HCT116 (cell line): ENCODE results near the gene KLF11. TPM values are rescaled to one million over a fixed set of nuclear protein-coding genes. Genes with fewer than 3 reads are reported as not detected.

Experiments
- ATAC-seq: fragments of 200-7000 bp; cut with Tn5 transposase; 2 replicates; pipeline ENCODE4 v1.9.1; 2020; ENCODE audit warnings: mild to moderate bottlenecking, moderate library complexity
- BruUV-seq: library from RNA; stranded (reverse); fragments of 400-500 nt; replicated peaks from 2 replicates; lab custom pipeline; 2021; lab: Mats Ljungman, UMichigan
- CTCF ChIA-PET: fragments of 300-600 bp; sonication (Branson Sonifier 250); formaldehyde crosslinking; loops from one replicate; lab custom pipeline; 2021; ENCODE audit warnings: antibody characterized with exemption; lab: Charles Lee
- POLR2A ChIA-PET: fragments of 300-600, 350-600 bp; sonication (Branson Sonifier 250); formaldehyde crosslinking; loops from one replicate; lab custom pipeline; 2021; ENCODE audit warnings: antibody characterized with exemption; lab: Charles Lee
- RAD21 ChIA-PET, 2 experiments: fragments of 300-600 bp; sonication (Branson Sonifier 250); formaldehyde crosslinking; loops; one replicate each; lab custom pipeline; 2023; ENCODE audit warnings: low total read pairs in 2 of 2; ENCODE audit not compliant: uncharacterized antibody in 2 of 2, unreplicated experiment in 2 of 2, low non-redundant PET in 1 of 2; lab: Charles Lee
- DNase-seq: peaks from one replicate; pipeline ENCODE4 v3.0.0-alpha.2; 2010; ENCODE audit warnings: low read depth, low spot score
- H2AFZ ChIP-seq: fragments of 200-600 bp; shearing (Covaris generic), sonication (generic); 2 replicates; pipeline ENCODE4 v1.6.1; 2017; ENCODE audit warnings: low read depth, mixed run types, mixed read lengths, antibody characterized with exemption, low read length; ENCODE audit not compliant: poor library complexity, severe bottlenecking
- H3K27ac ChIP-seq: 2 replicates; pipeline ENCODE4 v1.5.1; 2012; ENCODE audit warnings: low read depth, low read length
- H3K27me3 ChIP-seq: fragments of 200-600 bp; sonication (generic); 2 replicates; pipeline ENCODE4 v1.6.1; 2016; ENCODE audit warnings: mixed run types, low read length, mixed read lengths; ENCODE audit not compliant: insufficient read depth
- H3K36me3 ChIP-seq, 2 experiments: fragments of 200-500 bp in 1 of 2; fragments of 200-600 bp in 1 of 2; sonication (Bioruptor generic) in 1 of 2; sonication (generic) in 1 of 2; 2 replicates each; pipeline versions ENCODE4 v1.5.1 to v1.6.1; 2014 to 2016; ENCODE audit warnings: low read length in 2 of 2, inconsistent platforms in 1 of 2, mixed read lengths in 1 of 2, mixed run types in 1 of 2; ENCODE audit not compliant: insufficient read depth in 2 of 2, control insufficient read depth in 1 of 2
- H3K4me1 ChIP-seq, 2 experiments: fragments of 200-600 bp in 1 of 2; sonication (generic) in 1 of 2; 2 replicates each; pipeline versions ENCODE4 v1.5.1 to v1.6.1; 2012 to 2017; ENCODE audit warnings: low read length in 2 of 2, inconsistent platforms in 1 of 2, mild to moderate bottlenecking in 1 of 2, mixed read lengths in 1 of 2, mixed run types in 1 of 2, moderate library complexity in 1 of 2; ENCODE audit not compliant: insufficient read depth in 2 of 2, control insufficient read depth in 1 of 2
- H3K4me2 ChIP-seq: fragments of 200-600 bp; sonication (generic); 2 replicates; pipeline ENCODE4 v1.6.1; 2017; ENCODE audit warnings: mixed run types, low read length, mixed read lengths
- H3K4me3 ChIP-seq, 2 experiments: fragments of 200-600 bp in 1 of 2; sonication (generic) in 1 of 2; replicated peaks in 1 of 2; 2 replicates each; pipeline ENCODE4 v1.5.1; 2011 to 2016; ENCODE audit warnings: low read length in 2 of 2, control low read depth in 1 of 2, low read depth in 1 of 2, mild to moderate bottlenecking in 1 of 2, mixed read lengths in 1 of 2, mixed run types in 1 of 2
- H3K79me2 ChIP-seq: fragments of 200-600 bp; sonication (generic); 2 replicates; pipeline ENCODE4 v1.6.1; 2017; ENCODE audit warnings: mild to moderate bottlenecking, mixed run types, low read length, moderate library complexity, mixed read lengths; ENCODE audit not compliant: insufficient read depth
- H3K9ac ChIP-seq: fragments of 200-600 bp; sonication (generic); 2 replicates; pipeline ENCODE4 v1.6.1; 2016; ENCODE audit warnings: low read length, mixed read lengths
- H3K9me2 ChIP-seq: fragments of 200-600 bp; sonication (generic), shearing (Covaris generic); 2 replicates; pipeline ENCODE4 v1.6.1; 2017; ENCODE audit warnings: mixed run types, mild to moderate bottlenecking, moderate library complexity; ENCODE audit not compliant: insufficient read depth
- H3K9me3 ChIP-seq, 2 experiments: fragments of 200-500 bp in 1 of 2; fragments of 200-600 bp in 1 of 2; sonication (Bioruptor generic) in 1 of 2; sonication (generic) in 1 of 2; 2 replicates each; pipeline ENCODE4 v1.6.1; 2014 to 2017; ENCODE audit warnings: low read length in 2 of 2, mixed read lengths in 2 of 2, inconsistent platforms in 1 of 2, low read depth in 1 of 2, mild to moderate bottlenecking in 1 of 2, mixed run types in 1 of 2, moderate library complexity in 1 of 2; ENCODE audit not compliant: control insufficient read depth in 1 of 2, insufficient read depth in 1 of 2
- H4K20me1 ChIP-seq: fragments of 200-600 bp; sonication (generic), shearing (Covaris generic); 2 replicates; pipeline ENCODE4 v1.6.1; 2017; ENCODE audit warnings: mixed run types, mild to moderate bottlenecking, moderate library complexity; ENCODE audit not compliant: insufficient read depth
- EGR1 ChIP-seq: IDR thresholded peaks from 2 replicates; pipeline ENCODE4 v1.6.1; 2012; ENCODE audit warnings: low read depth
- ELF1 ChIP-seq: IDR thresholded peaks from 2 replicates; pipeline ENCODE4 v1.6.1; 2012; ENCODE audit warnings: low read depth, borderline replicate concordance
- EZH2phosphoT487 ChIP-seq: fragments of 200-600 bp; IDR thresholded peaks from 2 replicates; pipeline ENCODE4 v1.6.1; 2018; ENCODE audit warnings: antibody characterized with exemption, borderline replicate concordance
- FOSL1 ChIP-seq: IDR thresholded peaks from 2 replicates; pipeline ENCODE4 v1.6.1; 2012; ENCODE audit warnings: low read depth
- intact Hi-C: fragments of 100-400 bp; cut with micrococcal nuclease; formaldehyde crosslinking; loops from 2 replicates; pipeline ENCODE4 v1.10.0; 2022
- total RNA-seq: library from RNA; stranded (reverse); gene quantifications from one replicate; pipeline ENCODE4 v1.2.1, GENCODE V29; 2021; ENCODE audit not compliant: unreplicated experiment
- TF ChIP-seq, protein P1 (sequence below): IDR thresholded peaks from 2 replicates; pipeline ENCODE4 v1.6.1; 2012
- TF ChIP-seq, protein P2 (sequence below): IDR thresholded peaks from 2 replicates; pipeline ENCODE4 v1.6.1; 2012
- TF ChIP-seq, protein P3 (sequence below): IDR thresholded peaks from 2 replicates; pipeline ENCODE4 v1.6.1; 2011; ENCODE audit warnings: mild to moderate bottlenecking, low read length, moderate library complexity; ENCODE audit not compliant: insufficient replicate concordance; ENCODE audit errors: extremely low read depth

KLF11 gene
- total RNA-seq, 1 experiment from 2014 or later, result 9.0 TPM

DNA sequence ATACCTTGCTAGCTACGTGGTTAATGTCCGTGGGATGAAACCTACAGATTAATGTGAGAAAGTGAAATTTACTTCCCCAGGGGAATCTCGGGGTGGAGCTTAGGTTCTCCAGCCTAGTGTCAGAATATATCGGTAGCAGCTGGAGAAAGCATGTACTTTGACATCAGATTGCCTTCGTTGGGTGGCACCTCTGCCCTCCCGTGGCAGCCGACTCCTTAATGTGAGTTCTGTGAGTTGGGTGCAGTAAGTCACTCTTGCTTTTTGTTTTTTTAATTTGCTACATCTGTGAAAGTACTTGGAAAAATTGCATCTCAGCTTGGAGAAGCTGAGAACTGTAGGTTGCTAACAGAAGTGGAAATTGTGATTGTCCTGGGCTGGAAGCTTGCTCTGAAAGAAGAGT lies 3.6 kb downstream of the KLF11 start:
- ATAC-seq (no peak), DNase-seq (no peak)
- RAD21 ChIA-PET, result no interaction called here
- Histone ChIP-seq H3K9me2 (no peaks in the 10 kb centered on the region), H2AFZ (no peak overlapping the region), H3K4me1 (peaks cover 3 to 15% of the 10 kb centered on the region in 2 experiments; a peak in 1 of 4 replicates), H3K9me3 (peaks cover 4 to 8% of the 10 kb centered on the region in 2 experiments; a peak in 1 of 4 replicates), H3K9ac (no peak overlapping the region), H3K79me2 (no peaks in the 10 kb centered on the region), H3K4me3 (no peak overlapping the region), H3K4me2 (no peak overlapping the region), H4K20me1 (no peaks in the 10 kb centered on the region), H3K27me3 (no peaks in the 10 kb centered on the region), H3K36me3 (peaks cover 0 to 4% of the 10 kb centered on the region in 2 experiments; a peak in 2 of 4 replicates), H3K27ac (no peak overlapping the region)
- BruUV-seq, result no TSS peak
- intact Hi-C loops, result loop anchor here (10.0 kb wide), 1 partner anchor 492 kb away; the partner anchor contains the start of gene ADAM17
- TF ChIP-seq, protein P1, sequence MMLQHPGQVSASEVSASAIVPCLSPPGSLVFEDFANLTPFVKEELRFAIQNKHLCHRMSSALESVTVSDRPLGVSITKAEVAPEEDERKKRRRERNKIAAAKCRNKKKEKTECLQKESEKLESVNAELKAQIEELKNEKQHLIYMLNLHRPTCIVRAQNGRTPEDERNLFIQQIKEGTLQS, result no peak
- TF ChIP-seq, protein P2, sequence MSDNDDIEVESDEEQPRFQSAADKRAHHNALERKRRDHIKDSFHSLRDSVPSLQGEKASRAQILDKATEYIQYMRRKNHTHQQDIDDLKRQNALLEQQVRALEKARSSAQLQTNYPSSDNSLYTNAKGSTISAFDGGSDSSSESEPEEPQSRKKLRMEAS, result no peak
- TF ChIP-seq ELF1 (no peak), EZH2phosphoT487 (no peak), EGR1 (no peak), FOSL1 (no peak)
- TF ChIP-seq, protein P3, sequence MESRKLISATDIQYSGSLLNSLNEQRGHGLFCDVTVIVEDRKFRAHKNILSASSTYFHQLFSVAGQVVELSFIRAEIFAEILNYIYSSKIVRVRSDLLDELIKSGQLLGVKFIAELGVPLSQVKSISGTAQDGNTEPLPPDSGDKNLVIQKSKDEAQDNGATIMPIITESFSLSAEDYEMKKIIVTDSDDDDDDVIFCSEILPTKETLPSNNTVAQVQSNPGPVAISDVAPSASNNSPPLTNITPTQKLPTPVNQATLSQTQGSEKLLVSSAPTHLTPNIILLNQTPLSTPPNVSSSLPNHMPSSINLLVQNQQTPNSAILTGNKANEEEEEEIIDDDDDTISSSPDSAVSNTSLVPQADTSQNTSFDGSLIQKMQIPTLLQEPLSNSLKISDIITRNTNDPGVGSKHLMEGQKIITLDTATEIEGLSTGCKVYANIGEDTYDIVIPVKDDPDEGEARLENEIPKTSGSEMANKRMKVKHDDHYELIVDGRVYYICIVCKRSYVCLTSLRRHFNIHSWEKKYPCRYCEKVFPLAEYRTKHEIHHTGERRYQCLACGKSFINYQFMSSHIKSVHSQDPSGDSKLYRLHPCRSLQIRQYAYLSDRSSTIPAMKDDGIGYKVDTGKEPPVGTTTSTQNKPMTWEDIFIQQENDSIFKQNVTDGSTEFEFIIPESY, result no peak
- CTCF ChIA-PET, result interaction anchor here (0.6 to 6.0 kb wide), 7 partner anchors 11 to 277 kb away, joined by 3 to 36 read pairs (median 6); no protein-coding TSS in a partner anchor
- POLR2A ChIA-PET, result no interaction called here
